ENCODE measurements around the gene IFNK. TPM values are rescaled to one million over a fixed set of nuclear protein-coding genes. Genes with fewer than 3 reads are reported as not detected.

IFNK gene
- total RNA-seq, 3 donors from 2014 or later (not counting 1 experiment from before 2014, with no cell fraction given) = not detected

GRCh38 chr9:27560457-27560856, 36.4 kb downstream of the IFNK start:
- no peaks in the 10 kb centered on the region for H3K4me1 Mint-ChIP-seq
- H3K4me1 ChIP-seq (ENCODE audit: control insufficient read depth, insufficient read depth, low read length) = no peaks in the 10 kb centered on the region
- no peak for TF ChIP-seq CTCF (IDR thresholded peaks at IDR 0.05)
- no peak overlapping the region for H3K4me3 Mint-ChIP-seq
- no peaks in the 10 kb centered on the region for H3K9me3 ChIP-seq (ENCODE audit: control insufficient read depth, insufficient read depth, low read length)
- no peak overlapping the region for H3K27ac Mint-ChIP-seq
- peaks cover 8% of the 10 kb centered on the region for H3K36me3 Mint-ChIP-seq
- no peak overlapping the region for H3K27ac ChIP-seq (ENCODE audit: low read length)
- H3K27me3 Mint-ChIP-seq (ENCODE audit: low read depth in 2 of 2) = no peaks in the 10 kb centered on the region
- peaks cover 44% of the 10 kb centered on the region for H3K36me3 ChIP-seq (ENCODE audit: control insufficient read depth, insufficient read depth, low read length)
- intact Hi-C loops (cut with micrococcal nuclease) = no loop called here
- no peak overlapping the region for H3K4me3 ChIP-seq (ENCODE audit: low read length)
- H3K9me3 Mint-ChIP-seq = no peaks in the 10 kb centered on the region
- no peaks in the 10 kb centered on the region for H3K27me3 ChIP-seq (ENCODE audit: control insufficient read depth, insufficient read depth, low read length)
- no peak for DNase-seq
- no peak for ATAC-seq

GRCh38 chr9:27561685-27562084, 37.6 kb downstream of the IFNK start:
- ATAC-seq (no peak), DNase-seq (no peak)
- no peaks in the 10 kb centered on the region for H3K4me1 Mint-ChIP-seq
- Histone ChIP-seq H3K4me1 (ENCODE audit: control insufficient read depth, insufficient read depth, low read length) (no peaks in the 10 kb centered on the region), H3K27ac (ENCODE audit: low read length) (no peak overlapping the region), H3K4me3 (ENCODE audit: low read length) (no peak overlapping the region), H3K36me3 (ENCODE audit: control insufficient read depth, insufficient read depth, low read length) (peaks cover 44% of the 10 kb centered on the region), H3K27me3 (ENCODE audit: control insufficient read depth, insufficient read depth, low read length) (no peaks in the 10 kb centered on the region), H3K9me3 (ENCODE audit: control insufficient read depth, insufficient read depth, low read length) (no peaks in the 10 kb centered on the region)
- H3K36me3 Mint-ChIP-seq = peaks cover 8% of the 10 kb centered on the region
- no peaks in the 10 kb centered on the region for H3K27me3 Mint-ChIP-seq (ENCODE audit: low read depth in 2 of 2)
- no peaks in the 10 kb centered on the region for H3K9me3 Mint-ChIP-seq
- intact Hi-C loops (cut with micrococcal nuclease) = no loop called here
- WGBS (ENCODE audit: insufficient coverage) = 74% methylated on average over 3 of the region's 3 CpGs
- no peak for TF ChIP-seq CTCF (IDR thresholded peaks at IDR 0.05)
- H3K27ac Mint-ChIP-seq = no peak overlapping the region
- no peak overlapping the region for H3K4me3 Mint-ChIP-seq

GRCh38 chr9:27563738-27564430, 39.8 kb downstream of the IFNK start:
- DNase-seq (no peak), ATAC-seq (no peak)
- Histone ChIP-seq H3K27me3 (ENCODE audit: control insufficient read depth, insufficient read depth, low read length) (no peaks in the 10 kb centered on the region), H3K4me3 (ENCODE audit: low read length) (no peak overlapping the region), H3K9me3 (ENCODE audit: control insufficient read depth, insufficient read depth, low read length) (no peaks in the 10 kb centered on the region), H3K36me3 (ENCODE audit: control insufficient read depth, insufficient read depth, low read length) (peaks cover 31% of the 10 kb centered on the region), H3K27ac (ENCODE audit: low read length) (no peak overlapping the region), H3K4me1 (ENCODE audit: control insufficient read depth, insufficient read depth, low read length) (no peaks in the 10 kb centered on the region)
- no peaks in the 10 kb centered on the region for H3K27me3 Mint-ChIP-seq (ENCODE audit: low read depth in 2 of 2)
- TF ChIP-seq CTCF (IDR thresholded peaks at IDR 0.05) = no peak
- peaks cover 8% of the 10 kb centered on the region for H3K36me3 Mint-ChIP-seq
- 85% methylated on average over 2 of the region's 4 CpGs for WGBS (ENCODE audit: insufficient coverage)
- H3K27ac Mint-ChIP-seq = no peak overlapping the region
- H3K9me3 Mint-ChIP-seq = no peaks in the 10 kb centered on the region
- no peaks in the 10 kb centered on the region for H3K4me1 Mint-ChIP-seq
- H3K4me3 Mint-ChIP-seq = no peak overlapping the region
- intact Hi-C loops (cut with micrococcal nuclease) = no loop called here

- intact Hi-C loops (cut with micrococcal nuclease) = no loop called here
- Mint-ChIP-seq H3K4me3 (no peak overlapping the region), H3K4me1 (no peaks in the 10 kb centered on the region), H3K27me3 (ENCODE audit: low read depth in 2 of 2) (no peaks in the 10 kb centered on the region), H3K36me3 (peaks cover 8% of the 10 kb centered on the region), H3K27ac (no peak overlapping the region), H3K9me3 (no peaks in the 10 kb centered on the region)
- no peaks in the 10 kb centered on the region for H3K27me3 ChIP-seq (ENCODE audit: control insufficient read depth, insufficient read depth, low read length)
- ATAC-seq (no peak), DNase-seq (no peak)
- H3K36me3 ChIP-seq (ENCODE audit: control insufficient read depth, insufficient read depth, low read length) = peaks cover 28% of the 10 kb centered on the region
- H3K4me3 ChIP-seq (ENCODE audit: low read length) = no peak overlapping the region
- H3K27ac ChIP-seq (ENCODE audit: low read length) = no peak overlapping the region
- TF ChIP-seq CTCF (IDR thresholded peaks at IDR 0.05) = no peak
- no peaks in the 10 kb centered on the region for H3K4me1 ChIP-seq (ENCODE audit: control insufficient read depth, insufficient read depth, low read length)
- no peaks in the 10 kb centered on the region for H3K9me3 ChIP-seq (ENCODE audit: control insufficient read depth, insufficient read depth, low read length)
- WGBS (ENCODE audit: insufficient coverage) = 33% methylated on average over 1 of the region's 1 CpG
Observed at GRCh38 chr9:27564670-27565069, 40.6 kb downstream of the IFNK start.
